PC-9 (cell line): Measurements from ENCODE around the gene RXRG. TPM values are rescaled to one million over a fixed set of nuclear protein-coding genes. Genes with fewer than 3 reads are reported as not detected.

ENCODE experiments used
- BruUV-seq: library from RNA; stranded (reverse); fragments of 400-500 nt; replicated peaks from 2 replicates; lab custom pipeline; 2021; lab: Mats Ljungman, UMichigan
- CTCF ChIA-PET: fragments of 300-600 bp; sonication (Branson Sonifier 250); formaldehyde crosslinking; loops from one replicate; lab custom pipeline; 2022; ENCODE audit warnings: antibody characterized with exemption; lab: Charles Lee
- POLR2A ChIA-PET: fragments of 300-600 bp; sonication (Branson Sonifier 250); formaldehyde crosslinking; loops from one replicate; lab custom pipeline; 2022; ENCODE audit warnings: antibody characterized with exemption; ENCODE audit not compliant: unreplicated experiment; lab: Charles Lee
- DNase-seq, 2 experiments: peaks; one replicate each; pipeline versions ENCODE4 v3.0.0 to v3.0.0-alpha.2; 2015 to 2022; ENCODE audit warnings: mixed read lengths in 1 of 2
- H2AFZ ChIP-seq: fragments of 200-600 bp; sonication (generic); 2 replicates; pipeline ENCODE4 v1.8.1; 2017; ENCODE audit warnings: antibody characterized with exemption
- H3F3A ChIP-seq: fragments of 200-600 bp; sonication (generic); 2 replicates; pipeline ENCODE4 v1.8.1; 2017; ENCODE audit warnings: antibody characterized with exemption, mild to moderate bottlenecking, low read depth; ENCODE audit not compliant: insufficient read depth
- H3K27ac ChIP-seq: fragments of 200-600 bp; sonication (generic); 2 replicates; pipeline ENCODE4 v1.6.1; 2016; ENCODE audit warnings: mixed run types
- H3K27me3 ChIP-seq: fragments of 200-600 bp; sonication (generic); 2 replicates; pipeline ENCODE4 v1.6.1; 2016; ENCODE audit warnings: low read depth, mixed run types; ENCODE audit not compliant: insufficient read depth
- H3K36me3 ChIP-seq: fragments of 200-600 bp; sonication (generic); 2 replicates; pipeline ENCODE4 v1.6.1; 2016; ENCODE audit warnings: low read depth, mixed run types
- H3K4me1 ChIP-seq: fragments of 200-600 bp; sonication (generic); replicated peaks from 2 replicates; pipeline ENCODE4 v1.6.1; 2016; ENCODE audit warnings: mixed run types; ENCODE audit not compliant: insufficient read depth
- H3K4me2 ChIP-seq: fragments of 200-600 bp; sonication (generic); 2 replicates; pipeline ENCODE4 v1.6.1; 2017; ENCODE audit warnings: mixed run types
- H3K4me3 ChIP-seq: fragments of 200-600 bp; sonication (generic); 2 replicates; pipeline ENCODE4 v1.6.1; 2016; ENCODE audit warnings: mixed run types
- H3K79me2 ChIP-seq: fragments of 200-600 bp; sonication (generic); 2 replicates; pipeline ENCODE4 v1.6.1; 2017; ENCODE audit warnings: low read depth, mixed run types
- H3K9me2 ChIP-seq: fragments of 200-600 bp; sonication (generic); 2 replicates; pipeline ENCODE4 v1.8.1; 2017; ENCODE audit warnings: mild to moderate bottlenecking; ENCODE audit not compliant: insufficient read depth
- H3K9me3 ChIP-seq: fragments of 200-600 bp; sonication (generic); 2 replicates; pipeline ENCODE4 v1.8.1; 2016; ENCODE audit warnings: low read depth; ENCODE audit not compliant: insufficient read depth
- H4K20me1 ChIP-seq: fragments of 200-600 bp; sonication (generic); 2 replicates; pipeline ENCODE4 v1.8.1; 2017; ENCODE audit not compliant: insufficient read depth
- EZH2 ChIP-seq: fragments of 200-600 bp; sonication (generic); IDR thresholded peaks from 2 replicates; pipeline ENCODE4 v1.8.0; 2017; ENCODE audit warnings: antibody characterized with exemption, low read depth
- intact Hi-C: fragments of 100-400 bp; cut with micrococcal nuclease; formaldehyde crosslinking; loops from one replicate; pipeline ENCODE4 v1.10.0; 2022; ENCODE audit not compliant: unreplicated experiment
- total RNA-seq: library from RNA; stranded (reverse); gene quantifications from 2 replicates; pipeline ENCODE4 v1.2.3, GENCODE V29; 2021
- TF ChIP-seq, protein P1 (sequence below): fragments of 200-600 bp; sonication (generic); conservative IDR thresholded peaks from 2 replicates; pipeline ENCODE4 v1.6.1; 2017; ENCODE audit warnings: mixed run types, antibody characterized with exemption, mild to moderate bottlenecking, moderate library complexity

The RXRG gene
- total RNA-seq, 1 experiment from 2014 or later, result not detected

DNA sequence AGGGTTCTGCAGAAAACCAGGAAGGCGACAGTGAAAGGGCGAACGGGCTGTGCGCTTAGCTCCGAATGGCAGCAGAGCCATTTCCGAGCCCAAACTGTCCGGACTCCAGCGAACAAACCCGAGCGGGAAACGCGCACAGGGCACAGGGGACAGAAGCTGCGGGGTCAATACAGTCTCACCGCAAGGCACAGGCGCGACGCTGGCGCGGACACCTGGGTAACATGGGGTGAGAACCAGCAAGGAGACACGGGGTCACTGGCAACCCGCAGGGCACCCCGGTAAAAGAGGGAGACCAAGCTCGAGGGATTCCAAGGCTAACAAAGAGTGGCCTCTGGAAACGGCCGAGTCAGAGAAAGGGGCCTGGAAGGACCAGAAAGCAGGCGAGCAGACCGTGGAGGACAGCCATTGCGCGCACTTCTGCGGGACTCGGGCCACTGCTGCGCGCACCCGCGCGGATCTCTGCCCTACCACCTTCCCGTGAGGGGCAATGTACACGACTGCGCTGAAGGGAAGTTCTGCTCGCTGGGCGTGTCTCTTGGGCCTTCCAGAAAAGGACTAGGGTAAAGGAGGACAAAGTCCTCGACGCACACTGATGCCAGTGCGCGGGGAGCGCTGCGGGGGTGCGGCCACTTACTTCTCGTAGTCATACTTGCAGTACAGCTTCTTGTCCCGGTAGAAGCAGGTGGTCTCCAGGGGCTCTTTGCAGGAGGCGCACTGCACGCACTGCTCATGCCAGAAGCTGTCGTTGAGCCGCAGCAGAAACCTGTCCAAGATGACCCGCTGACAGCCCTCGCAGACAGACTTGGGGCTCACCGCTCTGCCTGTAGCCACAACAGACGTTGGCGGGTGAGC lies 92.3 kb downstream of the RXRG start:
- POLR2A ChIA-PET, result no interaction called here
- Histone ChIP-seq H3K9me3 (no peaks in the 10 kb centered on the region), H3K27me3 (peaks cover 34% of the 10 kb centered on the region), H3K4me3 (no peak overlapping the region), H3K79me2 (no peaks in the 10 kb centered on the region), H3K4me1 (no peaks in the 10 kb centered on the region), H3K36me3 (no peaks in the 10 kb centered on the region), H4K20me1 (no peaks in the 10 kb centered on the region), H3K4me2 (no peak overlapping the region), H3K27ac (no peak overlapping the region), H3K9me2 (no peaks in the 10 kb centered on the region), H2AFZ (no peak overlapping the region), H3F3A (no peaks in the 10 kb centered on the region)
- DNase-seq, result no peak
- CTCF ChIA-PET, result no interaction called here
- BruUV-seq, result no TSS peak
- no peak for TF ChIP-seq EZH2
- intact Hi-C loops, result no loop called here

- intact Hi-C loops, result no loop called here
- Histone ChIP-seq H3K9me2 (no peaks in the 10 kb centered on the region), H3F3A (no peaks in the 10 kb centered on the region), H2AFZ (no peak overlapping the region), H3K4me1 (no peaks in the 10 kb centered on the region), H3K27me3 (peaks cover 36% of the 10 kb centered on the region), H3K27ac (no peak overlapping the region), H3K79me2 (no peaks in the 10 kb centered on the region), H3K4me2 (no peak overlapping the region), H3K9me3 (no peaks in the 10 kb centered on the region), H3K36me3 (no peaks in the 10 kb centered on the region), H3K4me3 (no peak overlapping the region), H4K20me1 (no peaks in the 10 kb centered on the region)
- no peak for DNase-seq
- POLR2A ChIA-PET, result interaction anchor here (0.7 kb wide), 1 partner anchor 204 kb away, joined by 6 read pairs; no protein-coding TSS in a partner anchor
- no peak for TF ChIP-seq EZH2
- TF ChIP-seq, protein P1, sequence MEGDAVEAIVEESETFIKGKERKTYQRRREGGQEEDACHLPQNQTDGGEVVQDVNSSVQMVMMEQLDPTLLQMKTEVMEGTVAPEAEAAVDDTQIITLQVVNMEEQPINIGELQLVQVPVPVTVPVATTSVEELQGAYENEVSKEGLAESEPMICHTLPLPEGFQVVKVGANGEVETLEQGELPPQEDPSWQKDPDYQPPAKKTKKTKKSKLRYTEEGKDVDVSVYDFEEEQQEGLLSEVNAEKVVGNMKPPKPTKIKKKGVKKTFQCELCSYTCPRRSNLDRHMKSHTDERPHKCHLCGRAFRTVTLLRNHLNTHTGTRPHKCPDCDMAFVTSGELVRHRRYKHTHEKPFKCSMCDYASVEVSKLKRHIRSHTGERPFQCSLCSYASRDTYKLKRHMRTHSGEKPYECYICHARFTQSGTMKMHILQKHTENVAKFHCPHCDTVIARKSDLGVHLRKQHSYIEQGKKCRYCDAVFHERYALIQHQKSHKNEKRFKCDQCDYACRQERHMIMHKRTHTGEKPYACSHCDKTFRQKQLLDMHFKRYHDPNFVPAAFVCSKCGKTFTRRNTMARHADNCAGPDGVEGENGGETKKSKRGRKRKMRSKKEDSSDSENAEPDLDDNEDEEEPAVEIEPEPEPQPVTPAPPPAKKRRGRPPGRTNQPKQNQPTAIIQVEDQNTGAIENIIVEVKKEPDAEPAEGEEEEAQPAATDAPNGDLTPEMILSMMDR, result no peak
- no TSS peak for BruUV-seq
- CTCF ChIA-PET, result no interaction called here
Observed at GRCh38 chr1:165351863-165352441, 93.0 kb downstream of the RXRG start.

Other genes starting within 250 kb of the RXRG start
- gene LMX1A, start 88.4 kb downstream of the RXRG start, total RNA-seq, result not detected in 2 replicates
- gene LRRC52, start 98.9 kb upstream of the RXRG start, total RNA-seq, result not detected in 2 replicates
- 67.2 and 90.1 TPM in 2 replicates for gene MGST3, start 186.1 kb upstream of the RXRG start, total RNA-seq